ENCODE data around the gene RACK1. TPM values are rescaled to one million over a fixed set of nuclear protein-coding genes. Genes with fewer than 3 reads are reported as not detected.

The RACK1 gene
- total and polyA plus RNA-seq, 2 of the 4 experiments (the other 2 are of a cell fraction) = 4,263 to 9,350 TPM

GRCh38 chr5:181245427-181246275, 1.9 kb upstream of the RACK1 start:
- Histone ChIP-seq H4K5ac (ENCODE audit: low read depth, low read length) (peak overlapping the region; percentile 98), H4K8ac (ENCODE audit: low read depth in 2 of 2, low read length in 2 of 2) (peak overlapping the region; percentile 98 to 99), H3K18ac (ENCODE audit: low read depth, low read length) (peak overlapping the region; percentile 70), H3K27ac (ENCODE audit: insufficient read depth, low read length) (peak overlapping the region; percentile 97), H3K79me1 (ENCODE audit: low read depth in 1 of 2, low read length in 2 of 2) (peaks cover 11 to 58% of the 10 kb centered on the region in 2 experiments), H2AFZ (replicated peaks; ENCODE audit: low read length, poor library complexity) (peak overlapping the region; percentile 91), H3K9me1 (ENCODE audit: insufficient read depth, low read length) (peaks cover 25% of the 10 kb centered on the region), H4K91ac (ENCODE audit: insufficient read depth, low read depth, low read length) (peak overlapping the region; percentile 98), H3K56ac (ENCODE audit: extremely low read depth, insufficient read depth, low read length) (peak overlapping the region; percentile 91), H3K9ac (ENCODE audit: low read depth, low read length) (peak overlapping the region; percentile 97), H2AK9ac (replicated peaks; ENCODE audit: low read depth, low read length, poor library complexity) (peak overlapping the region; percentile 100), H3K14ac (replicated peaks; ENCODE audit: low read depth, low read length) (peak overlapping the region; percentile 99), H3K4me2 (ENCODE audit: low read depth, low read length) (peak overlapping the region; percentile 93), H3K4me3 (ENCODE audit: insufficient read depth, low read depth, low read length) (peak overlapping the region; percentile 86), H2BK5ac (ENCODE audit: low read depth, low read length, poor library complexity, severe bottlenecking) (peak overlapping the region; percentile 83), H3K4me1 (ENCODE audit: control insufficient read depth, insufficient read depth, low read length) (peaks cover 18% of the 10 kb centered on the region), H2AK5ac (ENCODE audit: low read depth, low read length) (peak overlapping the region; percentile 99), H2BK120ac (ENCODE audit: low read depth, low read length) (peak overlapping the region; percentile 74), H3K36me3 (ENCODE audit: control insufficient read depth, insufficient read depth, low read length) (peaks cover 31% of the 10 kb centered on the region), H3K9me3 (ENCODE audit: control insufficient read depth, insufficient read depth, low read length) (no peaks in the 10 kb centered on the region), H4K20me1 (ENCODE audit: insufficient read depth, low read length) (peaks cover 55% of the 10 kb centered on the region), H2BK15ac (ENCODE audit: low read depth, low read length) (peak overlapping the region; percentile 12; the same call in 1 of the 3 replicates), H3K23ac (ENCODE audit: low read depth, low read length) (peak overlapping the region; percentile 88), H3K4ac (ENCODE audit: low read depth, low read length) (peak overlapping the region; percentile 94), H3K27me3 (ENCODE audit: control insufficient read depth, insufficient read depth, low read length) (no peaks in the 10 kb centered on the region), H2BK20ac (ENCODE audit: low read depth, low read length) (peak overlapping the region; percentile 22; the same call in 1 of the 2 replicates)
- in situ Hi-C loops (cut with MboI; ENCODE audit: low sequenced_read_pairs) (no loop called here), dilution Hi-C loops (cut with HindIII; ENCODE audit: low sequenced_read_pairs, unreplicated experiment) (no loop called here), intact Hi-C loops (cut with micrococcal nuclease) (loop anchor here (1.0 kb wide), 2 partner anchors 16 to 54 kb away; partner anchors contain the start of gene TRIM52)
- ATAC-seq (ENCODE audit: low read depth) (no peak), DNase-seq (no peak)
- no peak for TF ChIP-seq FOS (IDR thresholded peaks at IDR 0.05; ENCODE audit: low read depth, low read length)
- ChIA-PET CTCF (no interaction called here), POLR2A (ENCODE audit: unreplicated experiment) (no interaction called here)
- BruUV-seq (replicated peaks) = no TSS peak
- 40% methylated on average over 20 of the region's 34 CpGs; no CpG with 5 or more reads in 1 of the 2 experiments for WGBS, 2 experiments (ENCODE audit: extremely low coverage in 2 of 2, insufficient read length in 1 of 2)
